ENCODE data around the gene POTEJ.
"Not testable (repeated sequence)": the region's sequence is repeated elsewhere in the genome, so short reads cannot be mapped to it uniquely, and the experiment has no call there.

GRCh38 chr2:130670026-130670745 lies 58.9 kb downstream of the POTEJ start:
- not testable (repeated sequence) for TF ChIP-seq TARDBP, ARNT (IDR thresholded peaks at IDR 0.05)
